Measurements from ENCODE around the gene UBAC2.
"Not testable (repeated sequence)": the region's sequence is repeated elsewhere in the genome, so short reads cannot be mapped to it uniquely, and the experiment has no call there.

UBAC2 gene

DNA sequence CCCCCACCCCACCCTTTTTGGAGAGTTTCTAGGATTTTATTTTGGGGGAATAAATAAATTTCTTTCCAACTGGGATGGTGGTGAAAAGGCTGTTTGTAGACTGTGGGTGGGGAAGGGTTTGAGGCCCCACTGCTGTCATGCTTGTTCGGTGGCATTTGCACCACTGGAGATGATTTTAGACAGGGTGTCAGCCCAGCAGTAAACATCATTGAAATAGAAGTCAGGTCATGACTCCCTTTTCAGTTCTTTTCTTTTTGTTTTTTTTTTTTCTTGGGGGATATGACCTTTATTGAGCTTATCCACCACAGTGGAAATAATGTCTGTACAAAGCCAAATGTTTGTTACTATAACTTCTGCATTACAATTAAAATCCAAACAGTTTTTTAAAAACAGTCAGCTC is 14.1 kb downstream of the UBAC2 start:
- DNase-seq (ENCODE audit: low spot score) = no peak

DNA sequence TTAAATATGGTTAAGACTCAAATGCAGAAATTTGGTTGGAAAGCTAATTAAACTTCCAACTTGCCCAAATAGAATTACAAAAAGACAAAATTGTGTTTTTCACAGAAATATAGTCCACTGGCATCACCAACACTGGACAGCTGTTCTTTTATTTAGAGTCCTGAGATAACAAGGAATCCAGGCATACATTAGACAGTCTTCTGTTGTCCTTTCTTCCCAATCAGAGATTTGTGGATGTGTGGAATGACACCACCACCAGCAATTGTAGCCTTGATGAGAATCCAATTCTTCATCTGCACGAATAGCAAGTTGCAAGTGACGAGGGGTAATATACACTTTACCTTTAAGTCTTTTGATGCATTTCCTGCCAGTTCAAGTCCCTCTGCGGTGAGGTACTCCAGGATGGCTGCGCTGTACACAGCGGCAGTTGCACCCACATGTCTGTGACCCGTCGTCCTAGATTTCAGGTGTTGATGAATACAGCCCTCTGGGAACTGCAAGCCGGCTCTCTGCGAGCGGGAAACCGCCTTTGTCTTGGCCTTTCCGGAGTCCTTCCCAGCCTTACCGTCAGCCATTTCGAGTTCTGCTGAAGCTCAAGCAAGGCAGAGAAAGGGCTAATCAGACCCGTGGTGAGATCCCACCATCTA is 14.7 kb downstream of the UBAC2 start:
- DNase-seq (ENCODE audit: low spot score) = no peak

DNA sequence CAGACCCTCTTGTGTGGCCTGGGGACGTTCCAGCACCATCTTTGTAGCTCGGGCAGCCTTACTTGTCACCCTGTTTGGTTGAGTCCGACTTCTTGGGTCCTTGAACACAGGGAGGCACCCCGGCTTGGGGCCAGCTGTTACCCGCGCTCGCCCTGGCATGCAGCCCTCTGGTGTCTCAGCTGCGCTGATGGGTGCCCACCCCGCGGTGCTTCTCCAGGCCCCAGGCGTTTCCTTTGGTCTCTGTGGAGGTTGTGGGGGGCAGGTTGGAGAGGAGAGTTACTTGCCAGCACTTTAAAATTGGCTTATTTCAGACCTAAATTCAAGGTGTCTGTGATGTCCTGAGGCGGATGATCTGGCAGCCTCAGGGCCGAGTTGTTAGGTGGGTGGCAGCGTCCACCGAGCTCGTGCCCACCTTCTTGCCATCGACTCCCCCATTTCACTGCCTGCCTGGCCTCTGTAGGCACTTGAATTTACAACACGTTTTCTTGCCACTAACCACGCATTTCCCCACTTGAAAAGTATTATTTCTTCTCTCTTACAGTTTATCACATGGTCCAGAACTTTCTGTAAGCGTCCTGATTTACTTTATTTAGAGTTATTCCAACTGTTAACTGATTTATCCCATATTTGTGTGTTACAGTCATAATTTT is 16.9 kb downstream of the UBAC2 start:
- DNase-seq (ENCODE audit: low spot score) = no peak

DNA sequence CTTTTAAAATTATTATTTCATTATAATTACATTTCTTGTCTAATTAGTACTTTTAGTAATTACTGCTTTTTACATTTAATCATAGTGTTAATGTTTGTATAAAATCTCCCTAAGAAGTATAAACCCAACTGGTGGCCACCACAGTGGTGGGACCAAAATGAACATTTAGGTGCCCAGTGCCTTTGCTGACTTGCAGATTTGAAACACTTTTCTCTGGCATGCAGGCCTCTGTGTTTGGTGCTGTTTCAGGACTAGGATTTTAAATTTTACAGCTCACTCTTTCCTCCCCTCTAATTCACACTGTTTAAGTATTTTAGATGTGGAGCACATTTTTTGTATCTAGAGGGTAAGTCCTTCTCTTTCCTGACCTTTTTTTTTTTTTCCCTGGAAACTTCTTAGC is 17.5 kb downstream of the UBAC2 start:
- DNase-seq (ENCODE audit: low spot score) = no peak

DNA sequence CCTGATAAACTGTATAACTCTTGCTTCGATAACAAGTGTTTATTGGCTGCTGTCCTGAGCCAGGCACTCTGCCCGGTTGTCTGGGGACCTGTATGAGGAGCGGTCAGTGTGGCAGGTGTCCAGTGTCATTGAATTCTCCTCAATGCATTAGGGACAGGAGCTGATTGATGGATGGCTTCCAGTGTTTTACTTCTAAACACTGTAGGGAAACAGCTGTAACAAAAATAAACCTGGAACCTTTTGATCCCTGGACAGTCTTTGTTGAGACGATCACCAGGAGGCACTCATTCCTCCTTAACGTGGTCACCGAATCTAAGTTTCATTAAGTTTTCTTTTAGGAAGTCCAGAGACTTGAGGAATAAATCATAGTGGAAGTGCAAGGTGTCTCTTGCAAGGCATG is 17.9 kb downstream of the UBAC2 start:
- peak; percentile 16 for DNase-seq (ENCODE audit: low spot score)

DNA sequence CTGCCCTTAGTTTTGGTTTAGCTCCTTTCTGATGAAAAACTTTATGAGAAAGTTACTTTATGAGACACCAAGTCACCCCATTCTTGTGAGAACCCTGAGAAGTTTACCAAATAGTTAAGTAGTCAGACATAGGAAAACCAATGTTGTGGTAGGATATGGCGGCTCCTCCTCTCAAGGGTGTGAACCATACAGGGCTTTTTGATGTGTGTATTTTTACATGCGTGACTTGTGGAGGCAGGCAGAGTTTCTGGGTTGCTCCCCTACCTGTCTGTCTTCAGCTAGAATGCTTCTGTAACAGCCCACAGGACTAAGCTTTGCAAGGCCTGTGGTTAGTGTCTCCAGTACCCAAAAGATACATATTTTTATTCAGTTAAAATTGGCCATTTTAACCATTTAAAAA is 18.3 kb downstream of the UBAC2 start:
- DNase-seq (ENCODE audit: low spot score) = no peak

DNA sequence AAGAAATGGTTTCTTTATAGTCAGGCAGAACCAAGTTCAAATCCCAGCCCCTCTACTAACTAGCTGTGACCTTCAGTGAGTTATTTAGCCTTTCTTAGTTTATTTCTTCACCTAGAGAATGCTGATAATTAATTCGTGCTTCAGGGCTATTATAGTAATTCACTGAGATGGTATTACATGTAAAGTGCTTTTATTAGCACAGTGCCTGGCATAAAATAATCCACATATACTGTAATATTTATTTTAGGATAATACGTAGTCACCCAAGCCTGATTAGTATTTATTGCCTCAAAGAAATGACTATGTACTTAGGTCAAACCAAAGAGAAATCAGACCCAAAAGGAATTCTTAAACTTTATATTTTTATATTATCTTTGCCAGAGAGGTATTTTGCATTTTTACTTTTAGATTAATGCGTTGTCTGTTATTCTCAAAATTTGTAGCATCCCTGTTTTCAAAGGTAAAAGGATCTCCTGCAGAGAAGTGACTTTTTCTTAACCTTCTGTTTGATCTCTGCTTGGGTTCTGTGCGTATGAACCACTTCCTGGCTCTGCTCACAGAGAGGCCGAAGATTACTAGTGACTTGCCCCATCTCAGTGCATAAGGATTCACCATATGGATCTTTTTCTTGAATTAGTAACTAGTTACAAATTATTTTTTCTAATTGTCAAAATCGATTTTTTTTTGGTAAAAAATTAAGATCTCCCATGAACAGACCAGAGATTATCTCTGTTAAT is 19.7 kb downstream of the UBAC2 start:
- no peak for DNase-seq (ENCODE audit: low spot score)

DNA sequence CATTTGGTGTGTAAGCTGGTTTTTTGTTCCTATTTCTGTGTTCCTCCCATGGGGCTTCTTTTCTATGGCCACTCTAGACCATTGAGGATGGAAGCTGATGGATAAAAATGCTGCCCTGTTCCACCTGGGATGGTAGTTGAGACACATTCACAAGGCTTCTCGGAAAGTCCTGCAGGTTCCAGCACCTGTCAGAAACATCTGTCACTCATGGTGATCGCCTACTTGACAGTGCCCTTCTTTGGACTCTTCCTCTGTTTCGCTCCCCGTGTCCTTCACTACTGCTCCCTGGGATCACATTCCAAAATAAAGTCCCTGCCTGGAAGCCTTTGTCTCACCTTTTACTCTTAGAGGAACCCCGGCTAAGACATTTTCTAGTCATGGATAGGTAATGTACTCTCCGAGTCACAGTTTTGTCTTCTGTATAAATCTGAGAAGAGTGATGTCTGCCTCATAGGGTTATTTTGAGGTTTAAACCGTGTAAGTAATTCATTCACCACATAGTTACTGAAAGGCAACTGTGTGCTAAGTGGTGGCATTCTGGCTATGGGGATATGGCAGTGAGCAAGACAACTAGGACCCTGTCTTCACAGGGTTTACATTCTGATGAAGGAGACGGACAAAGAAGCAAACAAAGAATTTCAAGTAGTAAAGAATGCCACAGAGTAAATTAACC is 21.0 kb downstream of the UBAC2 start:
- DNase-seq (ENCODE audit: low spot score) = no peak

DNA sequence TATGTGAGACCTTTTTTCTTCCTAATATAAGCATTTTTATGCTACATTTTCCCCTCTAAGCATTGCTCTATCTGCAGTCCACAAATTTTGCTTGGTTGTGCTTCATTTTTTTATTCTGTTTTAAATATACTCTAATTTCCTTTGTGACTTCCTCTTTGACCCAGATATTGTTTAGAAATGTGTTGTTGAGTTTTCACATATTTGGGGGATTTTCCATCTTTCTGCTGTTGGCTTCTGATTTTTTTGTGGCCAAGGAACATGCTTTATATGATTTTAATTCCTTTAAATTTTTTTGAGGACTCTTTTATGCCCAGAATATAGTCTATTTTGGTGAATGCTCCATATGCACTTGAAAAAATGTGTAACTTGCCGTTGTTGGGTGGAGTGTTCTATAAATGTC is 22.9 kb downstream of the UBAC2 start:
- DNase-seq (ENCODE audit: low spot score) = no peak

DNA sequence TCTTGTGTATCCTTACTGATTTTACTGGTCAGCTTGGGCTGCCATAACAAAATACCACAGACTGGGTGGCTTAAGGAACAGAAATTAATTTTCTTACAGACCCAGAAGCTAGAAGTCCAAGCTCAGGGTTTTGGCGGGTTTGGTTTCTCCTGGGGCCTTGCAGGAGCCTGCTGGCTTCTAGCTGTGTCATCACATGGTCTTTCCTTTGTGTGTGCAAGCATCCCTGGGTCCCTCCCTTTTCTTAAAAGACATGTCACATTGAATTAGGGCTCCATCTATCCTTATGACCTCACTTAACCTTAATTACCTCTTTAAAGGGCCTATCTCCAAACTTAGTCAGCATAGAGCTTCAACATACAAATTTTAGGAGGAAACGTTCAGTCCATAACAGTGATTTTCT is 23.4 kb downstream of the UBAC2 start:
- no peak for DNase-seq (ENCODE audit: low spot score)

DNA sequence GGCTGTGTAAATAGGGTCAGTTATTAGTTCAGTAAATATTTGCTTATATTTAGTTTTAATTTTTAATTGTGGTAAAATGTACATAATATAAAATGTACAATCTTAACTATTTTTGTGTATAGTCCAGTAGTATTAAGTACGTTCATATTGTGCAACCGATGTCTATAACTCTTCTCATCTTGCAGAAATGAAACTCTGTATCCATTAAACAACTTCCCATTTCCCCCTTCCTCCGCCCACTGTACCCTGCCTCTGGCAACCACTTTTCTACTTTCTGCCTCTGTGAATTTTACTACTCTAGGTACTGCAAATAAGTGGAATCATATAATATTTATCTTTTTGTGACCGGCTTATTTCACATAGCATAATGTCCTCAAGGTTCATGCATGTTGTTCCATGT is 24.4 kb downstream of the UBAC2 start:
- DNase-seq (ENCODE audit: low spot score) = no peak

DNA sequence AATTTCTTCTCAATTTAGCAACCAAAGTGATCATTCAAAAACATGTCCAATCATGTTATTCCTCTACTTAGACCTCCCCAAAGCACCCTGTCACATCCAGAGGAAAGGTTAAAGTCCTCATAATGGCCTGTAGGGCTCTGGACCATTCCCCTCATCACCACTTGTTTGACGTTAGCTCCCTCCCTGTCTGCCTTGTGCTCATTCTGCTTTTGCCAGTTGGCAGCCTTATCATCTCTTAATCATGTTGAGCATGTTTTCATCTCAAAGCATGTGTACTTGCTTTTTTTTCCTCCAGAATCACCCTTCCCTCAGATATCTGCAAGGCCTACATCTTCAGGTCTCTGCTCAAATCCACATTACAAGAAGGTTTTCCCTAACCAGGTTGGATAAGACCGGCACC is 25.9 kb downstream of the UBAC2 start:
- DNase-seq (ENCODE audit: low spot score) = no peak

DNA sequence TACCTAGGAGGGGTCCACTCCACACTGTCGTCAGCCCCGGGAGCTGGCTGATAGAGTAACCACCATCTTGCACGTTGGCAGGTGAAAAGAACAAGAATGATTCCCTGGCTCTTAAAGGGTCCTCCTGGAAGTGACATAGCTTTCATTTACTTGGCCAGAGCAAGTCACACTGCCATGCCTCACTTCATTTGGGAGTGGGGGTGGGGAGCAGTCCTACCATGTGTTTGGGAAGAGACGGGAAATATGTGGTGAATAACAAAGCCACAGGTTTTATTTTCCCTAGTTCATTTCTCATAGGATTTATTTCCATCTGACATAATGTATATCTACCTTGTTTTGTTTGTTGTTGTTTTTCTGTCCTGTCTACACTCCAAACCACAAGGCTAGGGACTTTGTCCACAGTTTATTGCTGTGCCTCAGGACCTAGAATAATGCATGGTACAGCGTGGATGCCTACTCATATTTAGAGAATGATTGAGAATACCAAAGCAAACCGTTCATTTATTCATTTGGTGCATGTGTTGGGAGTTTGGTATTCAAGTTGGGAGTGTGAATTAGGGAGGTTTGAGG is 26.8 kb downstream of the UBAC2 start:
- no peak for DNase-seq (ENCODE audit: low spot score)

DNA sequence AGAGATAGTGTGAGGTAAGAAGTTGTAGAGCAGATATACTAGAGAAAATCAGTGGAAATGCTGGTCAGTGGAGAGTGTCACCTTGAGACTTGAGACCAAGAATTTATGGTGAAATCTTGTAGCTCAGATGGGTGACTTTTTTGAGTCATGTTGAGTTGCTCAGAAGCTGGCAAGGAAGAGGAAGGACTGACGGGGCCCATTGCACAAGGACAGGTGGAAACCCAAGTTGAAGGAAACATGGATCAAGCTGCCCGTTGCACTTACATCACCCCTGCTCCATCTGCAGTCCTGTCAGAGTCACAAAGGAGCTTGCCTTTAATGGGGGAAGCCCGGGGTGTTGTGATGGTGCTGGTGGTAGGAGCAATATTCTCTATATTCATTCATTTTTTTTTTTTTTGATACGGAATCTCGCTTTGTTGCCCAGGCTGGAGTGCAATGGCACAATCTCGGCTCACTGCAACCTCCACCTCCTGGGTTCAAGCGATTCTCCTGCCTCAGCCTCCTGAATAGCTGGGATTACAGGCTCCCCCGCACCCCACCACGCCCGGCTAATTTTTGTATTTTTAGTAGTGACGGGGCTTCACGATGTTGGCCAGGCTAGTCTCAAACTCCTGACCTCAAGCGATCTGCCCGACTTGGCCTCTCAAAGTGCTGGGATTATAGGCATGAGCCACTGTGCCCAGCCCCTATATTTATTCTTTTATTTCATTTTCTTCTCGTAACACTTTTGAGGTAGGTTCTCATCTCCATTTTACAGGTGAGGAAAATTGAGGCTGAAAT is 27.4 kb downstream of the UBAC2 start:
- DNase-seq (ENCODE audit: low spot score) = no peak

DNA sequence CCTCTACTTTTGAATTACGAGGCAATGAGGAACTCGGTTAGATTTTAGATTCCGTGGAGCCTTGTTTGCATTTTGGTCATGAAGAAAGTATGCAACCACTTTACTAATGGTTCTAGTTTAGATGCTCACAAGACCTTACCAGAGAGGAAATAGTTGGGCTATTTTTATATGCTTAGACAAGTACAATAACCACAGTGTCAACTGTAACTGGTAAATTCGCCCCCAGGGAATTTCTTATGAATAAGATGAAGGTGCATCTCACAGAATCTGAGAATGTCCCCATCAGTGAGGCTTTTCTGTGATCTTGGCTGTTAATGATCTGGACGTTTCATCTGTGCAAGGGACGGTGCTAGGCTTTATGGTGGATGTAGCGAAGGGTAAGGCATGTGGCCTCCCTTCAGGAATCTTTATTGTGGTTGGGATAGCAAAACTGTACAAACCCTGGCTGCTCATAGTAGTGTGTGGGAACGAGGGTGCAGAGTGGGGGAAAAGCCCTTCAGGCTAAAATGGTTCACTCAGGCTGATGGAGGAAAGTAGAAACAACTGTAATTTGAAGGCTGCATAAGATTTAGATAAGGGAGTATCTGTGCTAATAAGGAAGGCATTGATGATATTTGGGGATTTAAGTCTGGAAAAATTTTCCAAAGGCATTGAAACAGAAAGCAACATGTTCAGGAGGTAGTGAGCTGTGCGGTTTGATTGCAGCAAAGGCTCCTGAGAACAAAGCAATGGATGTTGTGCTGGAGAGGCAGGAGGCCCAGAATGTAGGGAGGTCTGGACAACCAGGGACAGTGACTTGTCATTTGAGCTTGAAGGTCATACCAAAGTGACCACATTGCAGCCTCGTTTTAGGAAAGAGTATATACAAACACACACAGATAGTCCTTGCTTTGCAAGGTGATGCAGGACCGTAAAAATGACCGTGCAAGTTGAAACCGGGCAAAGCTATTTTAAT is 28.4 kb downstream of the UBAC2 start:
- no peak for DNase-seq (ENCODE audit: low spot score)

DNA sequence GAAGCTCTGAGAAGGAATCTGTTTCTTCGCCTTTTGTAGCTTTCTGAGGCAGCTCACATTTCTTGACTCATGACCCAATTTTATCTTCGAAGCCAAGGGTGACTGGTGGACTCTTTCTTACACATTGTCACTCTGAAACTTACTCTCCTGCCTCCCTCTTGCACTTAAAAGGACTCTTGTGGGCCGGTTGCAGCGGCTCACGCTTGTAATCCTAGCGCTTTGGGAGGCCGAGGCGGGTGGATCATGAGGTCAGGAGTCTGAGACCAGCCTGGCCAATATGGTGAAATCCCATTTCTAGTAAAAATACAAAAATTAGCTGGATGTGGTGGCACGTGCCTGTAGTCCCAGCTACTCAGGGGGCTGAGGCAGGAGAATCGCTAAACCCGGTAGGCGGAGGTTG is 29.9 kb downstream of the UBAC2 start:
- DNase-seq (ENCODE audit: low spot score) = not testable (repeated sequence)

DNA sequence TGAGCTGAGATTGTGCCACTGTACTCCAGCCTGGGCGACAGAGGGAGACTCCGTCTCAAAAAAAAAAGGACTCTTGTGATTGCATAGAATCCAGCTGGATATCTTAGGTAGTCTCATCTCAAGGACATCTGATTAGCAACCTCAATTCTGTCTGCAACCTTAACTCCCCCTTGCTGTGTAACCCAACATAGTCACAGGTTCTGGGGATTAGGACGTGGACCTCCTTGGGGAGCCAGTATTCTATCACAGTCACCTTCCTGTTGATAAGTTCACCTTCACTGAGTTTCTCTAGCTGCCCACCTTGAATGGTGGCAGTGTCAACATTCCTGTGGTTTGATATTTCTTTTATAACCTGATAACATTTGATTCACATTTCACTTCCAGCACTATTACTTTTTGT is 30.3 kb downstream of the UBAC2 start:
- no peak for DNase-seq (ENCODE audit: low spot score)

DNA sequence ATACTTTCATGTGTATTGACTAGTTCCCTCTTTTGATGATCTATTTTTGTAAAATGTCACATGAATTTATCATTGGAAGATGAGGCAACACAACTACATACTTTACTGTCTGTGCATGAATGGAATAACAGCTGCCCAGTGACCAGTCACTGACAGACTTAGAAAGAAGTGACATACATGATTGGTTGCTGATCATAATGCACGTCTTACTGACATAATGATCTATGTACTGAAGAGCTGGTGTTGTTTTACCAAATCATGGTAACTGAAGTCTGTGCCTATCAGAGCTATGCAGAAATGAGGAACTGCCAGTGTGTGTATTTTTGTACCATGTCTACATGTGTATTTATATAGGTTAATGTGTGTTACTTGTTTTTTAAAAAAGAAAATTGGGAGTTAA is 31.1 kb downstream of the UBAC2 start:
- DNase-seq (ENCODE audit: low spot score) = no peak

DNA sequence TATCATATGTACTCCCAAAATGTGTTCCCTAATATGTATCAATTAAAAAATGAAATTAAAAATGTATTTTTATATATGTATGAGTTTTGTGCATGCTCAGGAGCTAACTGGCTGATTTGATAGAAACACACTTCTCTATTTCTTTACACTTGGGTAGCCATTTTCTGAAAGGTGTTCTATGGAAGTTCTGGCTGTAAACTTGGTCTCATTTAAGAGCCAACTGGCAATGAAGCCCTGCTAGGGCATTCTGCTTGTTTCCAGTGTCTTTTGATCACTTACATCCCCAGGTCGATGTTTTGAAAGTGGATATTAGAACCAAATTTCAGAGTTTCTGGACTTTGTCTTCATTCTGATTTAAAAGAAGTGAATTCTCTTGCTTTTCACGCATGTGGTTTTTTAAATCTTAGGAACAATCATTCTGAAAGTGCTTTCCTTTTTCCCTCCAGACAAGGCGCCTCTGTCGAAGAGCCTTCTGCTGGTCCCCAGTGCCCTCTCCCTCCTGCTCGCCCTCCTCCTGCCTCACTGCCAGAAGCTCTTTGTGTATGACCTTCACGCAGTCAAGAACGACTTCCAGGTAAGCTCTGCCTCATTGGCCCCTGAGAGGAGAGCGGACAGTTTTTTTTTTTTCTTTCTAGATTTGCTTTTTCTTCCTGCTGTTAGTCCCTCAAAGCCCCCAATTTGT is 37.5 kb downstream of the UBAC2 start:
- DNase-seq (ENCODE audit: low spot score) = no peak

DNA sequence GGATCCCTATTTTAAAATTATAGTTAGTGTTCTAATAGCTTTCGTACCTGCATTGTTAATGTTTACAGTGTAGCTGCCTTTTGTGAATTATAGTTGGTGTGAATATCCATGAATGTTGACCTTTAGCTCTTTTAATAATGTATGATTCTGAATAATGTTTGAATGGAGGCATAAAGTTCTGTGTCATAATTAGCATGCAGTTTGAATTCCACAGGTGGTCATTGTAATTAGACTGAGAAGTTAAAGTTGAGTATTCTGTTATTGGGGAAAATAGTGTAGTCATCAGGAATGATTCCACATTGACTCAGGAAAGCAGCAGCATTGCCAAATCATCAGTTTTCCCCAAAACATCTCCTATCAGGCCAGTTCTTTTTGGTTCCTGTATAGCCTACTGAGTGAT is 45.4 kb downstream of the UBAC2 start:
- no peak for DNase-seq (ENCODE audit: low spot score)
